B cell (primary cell): ENCODE measurements around the gene SMOC1. TPM values are rescaled to one million over a fixed set of nuclear protein-coding genes. Genes with fewer than 3 reads are reported as not detected.

Experiments used
- ATAC-seq: fragments of 200-7000 bp; cut with Tn5 transposase; one replicate; pipeline ENCODE4 v1.10.0; 2021; ENCODE audit warnings: low read depth, mild to moderate bottlenecking, moderate number of reproducible peaks, moderate library complexity
- CTCF ChIA-PET: fragments of 350-600 bp; sonication (Branson Sonifier 250); formaldehyde crosslinking; loops from one replicate; lab custom pipeline; 2021; ENCODE audit warnings: antibody characterized with exemption, inconsistent platforms; lab: Charles Lee
- POLR2A ChIA-PET: fragments of 350-600 bp; sonication (Branson Sonifier 250); formaldehyde crosslinking; loops from one replicate; lab custom pipeline; 2021; ENCODE audit warnings: antibody characterized with exemption; lab: Charles Lee
- DNase-seq: peaks from one replicate; pipeline ENCODE4 v3.0.0; 2013
- H2AFZ ChIP-seq: 2 replicates; pipeline ENCODE4 v1.6.1; 2012; ENCODE audit warnings: mild to moderate bottlenecking, low read depth, low read length; ENCODE audit not compliant: insufficient read depth, poor library complexity, severe bottlenecking
- H3K27ac ChIP-seq, 2 donors: 1 replicate in 1 of 2; 2 replicates in 1 of 2; pipeline ENCODE4 v1.5.1; 2012 to 2013; ENCODE audit warnings: low read length in 2 of 2, mild to moderate bottlenecking in 2 of 2, moderate library complexity in 1 of 2
- H3K27me3 ChIP-seq, 4 experiments: fragments of 200-600 bp in 1 of 4; sonication (generic) in 1 of 4; replicated peaks in 1 of 4; 1 replicate in 2 of 4; 2 replicates in 2 of 4; pipeline versions ENCODE4 v1.6.1 to v1.7.0; 2013 to 2016; ENCODE audit warnings: low read length in 3 of 4, mild to moderate bottlenecking in 2 of 4, mixed read lengths in 1 of 4, moderate library complexity in 1 of 4; ENCODE audit not compliant: insufficient read depth in 4 of 4, control insufficient read depth in 3 of 4; ENCODE audit errors: control extremely low read depth in 1 of 4
- H3K36me3 ChIP-seq, 2 experiments: replicated peaks in 1 of 2; 1 replicate in 1 of 2; 2 replicates in 1 of 2; pipeline versions ENCODE4 v1.6.1 to v1.7.1; 2013; ENCODE audit warnings: low read length in 1 of 2; ENCODE audit not compliant: insufficient read depth in 2 of 2, control insufficient read depth in 1 of 2; ENCODE audit errors: control extremely low read depth in 1 of 2, extremely low read depth in 1 of 2
- H3K4me1 ChIP-seq, 2 donors: fragments of 200-600 bp in 1 of 2; sonication (generic) in 1 of 2; 1 replicate in 1 of 2; 2 replicates in 1 of 2; pipeline versions ENCODE4 v1.5.1 to v1.6.1; 2013 to 2017; ENCODE audit warnings: low read length in 2 of 2; ENCODE audit not compliant: control insufficient read depth in 2 of 2, insufficient read depth in 2 of 2
- H3K4me2 ChIP-seq: replicated peaks from 2 replicates; pipeline ENCODE3; 2012; ENCODE audit warnings: mild to moderate bottlenecking, low read depth, low read length; ENCODE audit not compliant: poor library complexity, severe bottlenecking
- H3K4me3 ChIP-seq, 5 experiments: fragments of 200-600 bp in 1 of 5; sonication (generic) in 1 of 5; 1 replicate in 3 of 5; 2 replicates in 2 of 5; pipeline versions ENCODE4 v1.5.1 to v1.7.0; 2011 to 2016; ENCODE audit warnings: low read length in 4 of 5, mild to moderate bottlenecking in 4 of 5, low read depth in 2 of 5, control low read depth in 1 of 5, moderate library complexity in 1 of 5; ENCODE audit not compliant: insufficient read depth in 1 of 5; ENCODE audit errors: control extremely low read depth in 1 of 5, extremely low read depth in 1 of 5
- H3K79me2 ChIP-seq: fragments of 200-600 bp; sonication (generic); one replicate; pipeline ENCODE4 v1.6.0; 2016; ENCODE audit warnings: low read length; ENCODE audit not compliant: control insufficient read depth, insufficient read depth
- H3K9ac ChIP-seq: fragments of 200-600 bp; sonication (generic); 2 replicates; pipeline ENCODE4 v1.6.1; 2017; ENCODE audit warnings: mild to moderate bottlenecking, low read length, moderate library complexity
- H3K9me3 ChIP-seq, 3 donors: one replicate each; pipeline versions ENCODE4 v1.6.1 to v1.7.1; 2013; ENCODE audit warnings: low read length in 2 of 3; ENCODE audit not compliant: control insufficient read depth in 2 of 3, insufficient read depth in 1 of 3; ENCODE audit errors: control extremely low read depth in 1 of 3
- H4K20me1 ChIP-seq: 2 replicates; pipeline ENCODE4 v1.6.0; 2012; ENCODE audit warnings: mild to moderate bottlenecking, low read length; ENCODE audit not compliant: insufficient read depth, control insufficient read depth, poor library complexity, severe bottlenecking
- H3K27ac Mint-ChIP-seq: one replicate; pipeline ENCODE4 v1.8.0; 2021; ENCODE audit warnings: mixed read lengths
- H3K27me3 Mint-ChIP-seq: one replicate; pipeline ENCODE4 v1.8.0; 2021; ENCODE audit warnings: mixed read lengths
- H3K4me1 Mint-ChIP-seq: one replicate; pipeline ENCODE4 v1.8.0; 2021; ENCODE audit warnings: mixed read lengths
- H3K4me3 Mint-ChIP-seq: one replicate; pipeline ENCODE4 v1.8.0; 2021; ENCODE audit warnings: mixed read lengths
- H3K9me3 Mint-ChIP-seq: one replicate; pipeline ENCODE4 v1.8.0; 2022; ENCODE audit warnings: mixed read lengths; ENCODE audit not compliant: insufficient read depth
- CTCF ChIP-seq: fragments of 200-600 bp; IDR thresholded peaks from one replicate; pipeline ENCODE4 v1.8.0; 2022; ENCODE audit warnings: antibody characterized with exemption, mild to moderate bottlenecking
- EZH2 ChIP-seq: IDR thresholded peaks from 2 replicates; pipeline ENCODE4 v1.6.1; 2012; ENCODE audit warnings: borderline replicate concordance, low read depth, mild to moderate bottlenecking, moderate library complexity, low read length; ENCODE audit not compliant: insufficient read depth, poor library complexity, severe bottlenecking
- WGBS: methylation state at CpG from one replicate; pipeline ENCODE4 v1.1.5; 2013; ENCODE audit warnings: missing lambda C conversion rate; ENCODE audit not compliant: insufficient coverage; 5-methylcytosine and 5-hydroxymethylcytosine counted together
- intact Hi-C: fragments of 100-400 bp; cut with micrococcal nuclease; formaldehyde crosslinking; loops from one replicate; pipeline ENCODE4 v1.10.0; 2022
- polyA plus RNA-seq: library from polyadenylated mRNA; depleted of rRNA; stranded (reverse); fragments of >200 nt; gene quantifications from 2 replicates; pipeline ENCODE4 v1.2.3, GENCODE V29; 2012
- total RNA-seq, 2 donors: library from RNA; stranded (reverse); fragments of 120-200 nt in 1 of 2; gene quantifications; 1 replicate in 1 of 2; 2 replicates in 1 of 2; pipeline versions ENCODE4 v1.2.3 to v1.2.4, GENCODE V29; 2013 to 2022

SMOC1 gene
- total and polyA plus RNA-seq, 2 donors (not counting 1 experiment from before 2014, with no cell fraction given): 0.04 to 0.84 TPM

GRCh38 chr14:69850086-69850735 lies 29.0 kb upstream of the SMOC1 start:
- DNase-seq (no peak), ATAC-seq (no peak)
- ChIA-PET CTCF (no interaction called here), POLR2A (no interaction called here)
- H3K9me3 Mint-ChIP-seq: no peaks in the 10 kb centered on the region
- no peaks in the 10 kb centered on the region for H3K9me3 ChIP-seq
- H3K27me3 Mint-ChIP-seq: peaks cover 17% of the 10 kb centered on the region
- no peak overlapping the region for H2AFZ ChIP-seq
- H3K4me3 Mint-ChIP-seq: no peak overlapping the region
- no peak overlapping the region for H3K9ac ChIP-seq
- H3K4me2 ChIP-seq: no peak overlapping the region
- no peak overlapping the region for H3K27ac Mint-ChIP-seq
- H3K4me1 ChIP-seq: no peaks in the 10 kb centered on the region
- no peak overlapping the region for H3K27ac ChIP-seq
- H3K27me3 ChIP-seq: peaks cover 0 to 5% (median 0%) of the 10 kb centered on the region in 4 experiments
- H3K79me2 ChIP-seq: no peaks in the 10 kb centered on the region
- H3K4me3 ChIP-seq: no peak overlapping the region
- TF ChIP-seq CTCF (no peak), EZH2 (no peak)
- no peaks in the 10 kb centered on the region for H3K36me3 ChIP-seq
- 82% methylated on average over 33 of the region's 35 CpGs for WGBS
- intact Hi-C loops: no loop called here
- H4K20me1 ChIP-seq: no peaks in the 10 kb centered on the region
- H3K4me1 Mint-ChIP-seq: no peaks in the 10 kb centered on the region

- no peak overlapping the region for H3K27ac Mint-ChIP-seq
- H3K9ac ChIP-seq: no peak overlapping the region
- WGBS: 90% methylated on average over 2 of the region's 2 CpGs
- ChIA-PET CTCF (no interaction called here), POLR2A (no interaction called here)
- no peak overlapping the region for H3K27ac ChIP-seq
- no peaks in the 10 kb centered on the region for H3K4me1 Mint-ChIP-seq
- H3K9me3 Mint-ChIP-seq: no peaks in the 10 kb centered on the region
- H2AFZ ChIP-seq: no peak overlapping the region
- no peaks in the 10 kb centered on the region for H3K36me3 ChIP-seq
- H3K4me3 ChIP-seq: no peak overlapping the region
- intact Hi-C loops: no loop called here
- TF ChIP-seq EZH2: no peak
- no peak for TF ChIP-seq CTCF
- peaks cover 0 to 5% (median 0%) of the 10 kb centered on the region in 4 experiments for H3K27me3 ChIP-seq
- peaks cover 16% of the 10 kb centered on the region for H3K27me3 Mint-ChIP-seq
- H3K4me1 ChIP-seq: no peaks in the 10 kb centered on the region
- no peak for ATAC-seq
- H3K4me3 Mint-ChIP-seq: no peak overlapping the region
- no peaks in the 10 kb centered on the region for H4K20me1 ChIP-seq
- H3K79me2 ChIP-seq: no peaks in the 10 kb centered on the region
- no peak for DNase-seq
- no peaks in the 10 kb centered on the region for H3K9me3 ChIP-seq
- no peak overlapping the region for H3K4me2 ChIP-seq
Observed at GRCh38 chr14:69850736-69851112, 28.5 kb upstream of the SMOC1 start.
